Measurements from ENCODE around the gene ITPK1.

DNA sequence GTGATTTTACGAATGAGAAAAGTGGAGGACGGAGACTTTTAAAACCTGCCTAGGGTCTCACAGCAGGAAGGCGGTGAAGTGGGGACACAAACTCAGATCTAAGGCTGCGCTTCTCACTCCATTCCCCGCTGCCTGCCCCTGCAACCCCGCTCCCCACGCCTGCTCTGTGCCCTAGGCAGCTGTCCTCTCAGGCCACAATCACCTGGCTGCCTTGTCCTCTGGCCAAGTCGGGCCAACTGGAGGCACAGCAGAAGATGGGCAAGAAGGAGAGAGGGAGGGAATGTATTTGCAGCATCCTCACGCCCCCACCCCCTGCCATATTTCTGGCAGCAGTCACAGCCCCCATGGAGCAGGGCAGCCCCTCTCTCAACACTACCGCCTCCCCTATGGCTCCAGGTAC is 97.8 kb downstream of the ITPK1 start:
- TF ChIP-seq POLR2A (IDR thresholded peaks at IDR 0.05; ENCODE audit: low read depth, low read length) (no peak), POLR2AphosphoS5 (IDR thresholded peaks at IDR 0.05; ENCODE audit: low read depth, low read length) (no peak), SPI1 (IDR thresholded peaks at IDR 0.05; ENCODE audit: low read depth, low read length) (no peak), TAF1 (IDR thresholded peaks at IDR 0.05; ENCODE audit: low read depth, low read length) (no peak), POU2F2 (IDR thresholded peaks at IDR 0.05; ENCODE audit: low read depth, low read length) (no peak), PAX5 (IDR thresholded peaks at IDR 0.05; ENCODE audit: insufficient read depth, low read length, severe bottlenecking) (no peak)
